GM19099 (cell line): ENCODE data around the gene MAPK4.

ENCODE experiments used
- POLR2A ChIP-seq: IDR thresholded peaks from 3 replicates; pipeline ENCODE4 v1.6.1; 2011; ENCODE audit warnings: low read depth; ENCODE audit not compliant: insufficient read length; ENCODE audit errors: extremely low read depth

The MAPK4 gene

DNA sequence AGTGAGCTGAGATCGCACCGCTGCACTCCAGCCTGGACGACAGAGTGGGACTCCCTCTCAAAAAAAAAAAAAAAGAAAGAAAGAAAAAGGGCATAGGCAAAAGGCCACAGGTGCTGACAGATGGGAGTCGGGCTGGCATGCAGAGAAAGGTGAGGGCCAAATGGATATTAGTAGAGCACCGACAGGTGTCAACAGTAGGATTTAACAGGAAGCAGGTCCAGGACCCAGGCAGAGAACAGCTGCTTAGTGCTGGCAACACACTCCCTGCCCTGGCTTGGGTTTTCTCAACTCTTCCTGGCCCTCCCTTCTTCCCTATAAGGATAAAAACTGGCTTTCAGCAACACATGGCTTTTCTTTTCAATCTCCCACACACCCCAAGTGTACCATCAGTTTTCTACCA is 175.0 kb downstream of the MAPK4 start:
- no peak for TF ChIP-seq POLR2A

DNA sequence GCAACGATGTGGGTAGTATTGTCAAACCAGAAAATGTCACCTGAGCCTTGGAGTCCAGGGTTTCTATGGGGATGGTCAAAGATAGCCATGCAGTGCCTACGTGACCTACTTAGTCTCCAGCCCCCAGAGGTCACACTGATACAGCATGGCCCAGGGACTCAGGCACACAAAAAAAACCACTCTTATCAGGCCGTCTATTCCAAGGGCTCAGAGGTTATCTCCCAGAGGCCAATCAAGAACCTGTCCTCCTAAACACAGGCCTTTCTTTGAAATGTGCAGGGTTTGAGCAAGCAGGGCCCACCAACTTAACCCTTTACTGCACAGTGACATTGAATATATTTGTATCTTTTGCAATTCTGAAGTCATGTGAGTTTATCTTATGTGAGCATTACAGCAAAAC is 177.2 kb downstream of the MAPK4 start:
- no peak for TF ChIP-seq POLR2A

DNA sequence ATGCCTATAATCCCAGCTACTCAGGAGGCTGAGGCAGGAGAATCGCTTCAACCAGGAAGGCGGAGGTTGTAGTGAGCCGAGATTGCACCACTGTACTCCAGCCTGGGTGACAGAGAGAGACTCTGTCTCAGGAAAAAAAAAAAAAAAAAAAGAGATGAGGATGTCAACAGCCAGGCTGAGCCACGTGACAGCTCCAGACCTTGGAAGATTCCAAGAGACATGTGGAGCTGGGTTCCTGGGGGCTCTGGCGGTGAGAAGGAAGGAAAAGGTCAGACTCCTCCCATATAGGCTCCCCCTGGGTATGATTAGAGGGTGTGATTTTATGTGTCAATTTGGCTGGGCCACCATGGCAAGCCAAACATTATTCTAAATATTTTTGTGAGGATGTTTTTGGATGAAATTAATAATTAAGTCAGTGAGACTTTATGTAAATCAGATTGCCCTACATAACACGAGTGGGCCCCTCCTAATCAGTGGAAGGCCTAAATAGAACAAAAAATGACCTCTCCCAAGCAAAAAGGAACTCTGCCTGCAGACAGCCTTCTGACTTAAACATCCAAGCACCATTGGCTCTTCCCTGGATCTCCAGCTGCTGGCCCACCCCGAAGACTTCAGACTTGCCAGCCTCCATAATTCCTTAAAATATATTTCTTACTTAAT is 178.3 kb downstream of the MAPK4 start:
- no peak for TF ChIP-seq POLR2A

DNA sequence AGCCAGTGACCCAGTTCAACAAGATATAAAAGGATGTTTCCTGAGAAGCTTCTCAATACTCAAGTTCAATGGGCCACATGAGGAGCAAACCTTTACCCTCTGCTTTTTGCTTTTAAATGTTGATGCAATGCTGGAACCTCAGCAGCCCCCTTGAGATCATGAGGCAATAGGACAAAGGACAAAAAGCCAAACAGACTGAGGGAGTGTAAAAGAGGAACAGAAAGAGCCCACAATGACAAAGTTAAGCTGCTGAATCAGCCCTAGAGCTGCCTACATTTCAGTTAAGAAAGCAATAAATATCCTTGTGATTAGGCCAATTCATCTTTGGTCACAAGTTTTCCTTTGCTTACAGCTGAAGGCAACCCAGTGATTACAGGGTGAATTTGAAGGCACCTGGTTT is 183.1 kb downstream of the MAPK4 start:
- TF ChIP-seq POLR2A: no peak

DNA sequence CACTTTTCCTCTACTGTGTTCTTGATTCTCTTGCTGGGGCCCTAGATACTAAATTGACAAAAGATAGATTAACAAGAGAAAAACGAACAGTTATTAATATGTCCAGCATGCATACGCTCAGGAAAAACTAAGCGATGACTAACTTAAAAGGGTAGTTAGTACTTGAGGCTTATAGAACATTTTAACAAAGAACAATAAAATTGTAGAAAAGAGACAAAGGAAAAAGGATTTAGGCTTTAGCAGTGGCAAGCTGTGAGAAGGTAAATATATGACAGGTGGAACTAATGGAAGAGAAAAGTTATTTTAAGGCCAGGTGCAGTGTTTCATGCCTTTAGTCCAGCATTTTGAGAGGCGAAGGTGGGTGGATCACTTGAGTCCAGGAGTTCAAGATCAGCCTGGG is 184.4 kb downstream of the MAPK4 start:
- no peak for TF ChIP-seq POLR2A

DNA sequence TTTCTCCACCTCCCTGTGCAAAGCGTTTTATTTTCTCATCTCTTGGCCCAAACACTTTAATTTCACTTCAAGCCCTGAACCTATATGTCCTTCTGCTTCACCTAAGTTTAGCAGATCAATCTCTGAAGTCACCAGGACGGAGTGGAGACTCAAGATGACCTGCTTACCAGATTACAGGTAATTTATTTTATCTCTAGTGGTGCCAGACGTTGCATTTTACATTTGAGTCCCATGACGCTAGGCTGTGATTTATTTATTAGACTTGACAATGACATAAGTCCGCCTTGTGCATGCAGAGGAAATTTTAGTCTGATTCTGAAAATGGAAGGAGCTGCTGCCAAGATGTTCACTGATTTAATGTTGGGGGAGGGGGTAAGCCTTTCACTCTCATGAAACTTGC is 186.1 kb downstream of the MAPK4 start:
- no peak for TF ChIP-seq POLR2A

DNA sequence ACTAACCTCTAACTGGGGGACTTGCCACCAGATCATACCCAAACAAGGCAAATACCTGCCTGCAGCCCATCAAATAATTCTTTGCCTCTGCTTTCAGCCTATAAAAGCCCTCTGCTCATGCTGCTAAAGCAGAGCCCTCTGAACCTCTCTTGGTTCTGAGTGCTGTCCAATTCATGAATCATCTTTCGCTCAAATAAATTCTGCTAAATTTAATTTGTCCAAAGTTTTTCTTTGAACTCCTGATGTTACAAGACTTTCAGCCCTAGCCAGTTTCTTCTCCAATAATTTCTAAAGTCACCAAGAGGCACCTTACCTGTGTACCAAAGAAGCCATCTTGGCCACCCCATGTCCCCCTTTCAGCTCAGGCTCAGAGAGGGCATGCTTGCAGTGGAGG is 188.0 kb downstream of the MAPK4 start:
- TF ChIP-seq POLR2A: no peak

DNA sequence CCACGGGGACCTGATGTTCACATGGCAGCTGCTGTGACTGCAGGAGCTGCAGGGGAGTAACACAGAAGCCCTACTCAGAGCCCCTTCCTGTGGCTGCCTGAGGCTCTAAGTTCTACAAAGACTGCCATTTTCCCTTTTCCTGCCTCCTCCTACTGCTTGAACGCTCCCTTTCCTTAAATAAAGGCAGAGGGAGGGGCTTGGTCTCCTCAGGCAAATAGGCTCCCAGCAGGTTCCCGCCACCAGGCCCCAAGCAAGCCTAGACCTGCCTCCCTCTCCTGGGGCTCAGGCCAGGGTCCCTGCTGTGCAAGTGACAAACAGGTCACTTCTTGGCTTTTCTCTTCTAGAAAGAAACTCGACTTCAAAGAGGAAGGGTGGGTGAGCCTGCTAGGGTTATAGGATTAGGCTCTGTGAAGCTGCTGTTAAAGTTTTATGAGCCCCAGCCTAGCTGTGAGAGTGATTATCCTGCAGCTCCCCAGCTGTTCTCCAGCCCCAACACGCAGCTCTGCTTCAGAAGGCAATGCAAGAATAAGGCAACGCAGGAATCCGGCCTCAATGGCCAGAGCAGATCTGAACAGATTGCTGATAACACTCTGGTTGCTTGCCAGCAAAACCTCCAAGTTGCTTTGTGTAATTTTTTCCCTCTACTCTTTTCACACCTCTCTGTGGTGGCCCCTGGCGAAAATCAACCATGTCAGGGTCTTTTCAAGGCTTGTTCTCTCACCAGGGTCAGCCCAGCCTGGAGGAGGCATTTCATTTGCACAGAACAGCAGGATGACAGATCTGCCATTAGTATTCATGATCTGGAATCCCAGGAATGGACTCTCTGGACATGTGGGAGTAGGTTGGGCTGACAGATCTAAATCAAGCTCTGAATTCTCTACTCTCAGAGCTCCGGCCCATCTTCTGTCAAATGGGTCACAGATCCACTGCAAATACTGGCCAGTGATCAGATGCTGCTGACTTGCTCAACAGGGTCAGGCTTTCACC is 188.6 kb downstream of the MAPK4 start:
- no peak for TF ChIP-seq POLR2A

DNA sequence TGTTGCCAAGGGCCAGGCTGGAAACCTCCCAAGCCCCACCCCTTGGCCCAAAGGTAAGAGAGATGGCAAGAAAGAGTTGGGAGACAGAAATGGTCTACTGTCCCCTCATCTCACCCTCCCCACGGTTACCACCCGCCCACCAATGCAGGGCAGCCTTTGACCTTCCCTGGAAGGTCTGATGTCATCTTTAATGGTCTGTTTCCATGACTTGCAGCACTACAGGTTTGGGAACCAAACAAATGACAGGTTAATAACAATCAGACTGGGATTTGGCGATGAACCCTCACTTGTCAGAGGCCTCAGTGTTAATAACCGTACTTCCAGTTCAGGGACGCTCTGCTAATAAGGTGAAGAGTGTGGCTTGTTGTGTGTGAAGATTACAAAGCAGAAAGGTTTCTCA is 189.5 kb downstream of the MAPK4 start:
- TF ChIP-seq POLR2A: no peak

DNA sequence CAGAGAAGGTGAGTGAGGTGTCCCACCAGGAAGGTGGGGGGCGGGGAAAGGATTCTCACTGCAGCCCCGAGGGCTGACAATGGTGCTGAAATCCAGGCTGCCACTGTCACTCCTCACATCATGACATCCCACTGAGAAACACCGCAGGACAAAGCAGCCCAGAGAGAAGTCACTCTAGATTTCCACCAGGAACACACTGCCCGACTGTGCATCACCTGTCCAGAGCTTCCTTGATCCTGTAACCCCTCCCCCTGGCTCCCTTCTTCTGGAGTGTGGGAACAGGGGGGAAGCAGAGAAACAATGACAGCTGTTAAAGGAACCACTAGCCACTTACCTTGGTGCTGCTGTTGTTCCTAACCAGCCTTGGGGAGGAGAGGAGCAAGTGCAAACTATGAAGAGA is 190.1 kb downstream of the MAPK4 start:
- TF ChIP-seq POLR2A: no peak

DNA sequence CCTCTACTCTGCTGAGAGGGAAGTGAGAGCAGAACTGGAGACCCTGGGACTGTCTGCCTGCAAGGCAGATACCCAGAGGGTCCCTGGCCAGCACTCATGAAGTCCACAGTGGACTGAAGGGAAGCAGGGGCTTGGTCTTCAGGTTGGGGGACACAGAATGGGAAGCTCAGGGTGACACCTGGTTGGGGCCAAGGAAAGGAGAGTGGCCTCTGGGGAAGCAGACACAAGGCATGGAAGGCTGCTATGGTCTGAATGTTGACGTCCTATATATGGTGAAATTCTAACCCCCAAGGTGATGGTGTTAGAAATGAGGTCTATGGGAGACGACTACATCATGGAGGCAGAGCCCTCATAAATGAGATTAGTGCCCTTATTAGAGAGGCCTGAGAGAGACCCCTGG is 190.7 kb downstream of the MAPK4 start:
- TF ChIP-seq POLR2A: no peak

DNA sequence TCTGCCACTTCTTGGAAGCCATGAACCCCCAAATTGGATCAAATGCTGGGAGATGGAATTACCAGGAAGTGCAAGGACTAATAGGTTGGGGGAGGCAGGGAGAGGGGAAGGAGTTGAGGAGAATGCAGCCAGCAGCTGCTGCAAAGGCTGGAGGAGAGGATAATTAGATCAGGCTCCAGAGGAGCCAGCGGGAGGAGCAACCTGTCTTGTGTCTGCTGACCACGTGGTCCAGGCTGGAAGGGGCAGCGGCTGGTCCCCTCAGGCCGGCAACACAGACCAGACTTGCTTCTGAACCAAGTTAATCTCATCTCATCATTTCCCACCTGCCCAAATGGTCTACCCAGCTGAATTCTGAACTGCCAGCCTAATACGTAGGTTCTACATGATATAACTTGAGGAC is 191.6 kb downstream of the MAPK4 start:
- no peak for TF ChIP-seq POLR2A

DNA sequence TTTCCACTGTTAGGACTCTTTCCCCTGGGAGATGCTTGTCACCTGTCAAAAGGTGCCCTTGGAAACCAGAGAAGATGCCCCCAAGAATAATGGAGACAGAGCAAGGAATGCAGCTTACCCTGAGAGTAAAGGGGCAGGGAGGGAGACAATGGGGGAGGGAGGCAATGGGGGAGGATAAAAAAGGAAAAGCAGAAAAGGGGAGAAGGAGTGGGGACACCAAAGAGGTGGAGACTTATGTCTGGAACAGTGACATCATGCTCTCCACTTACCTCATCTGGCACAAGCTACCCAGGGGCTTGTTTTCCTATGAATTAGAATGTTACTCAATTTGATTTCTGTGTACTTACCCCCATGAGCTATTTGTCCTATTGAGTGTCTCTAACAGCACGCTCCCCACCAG is 192.1 kb downstream of the MAPK4 start:
- no peak for TF ChIP-seq POLR2A

DNA sequence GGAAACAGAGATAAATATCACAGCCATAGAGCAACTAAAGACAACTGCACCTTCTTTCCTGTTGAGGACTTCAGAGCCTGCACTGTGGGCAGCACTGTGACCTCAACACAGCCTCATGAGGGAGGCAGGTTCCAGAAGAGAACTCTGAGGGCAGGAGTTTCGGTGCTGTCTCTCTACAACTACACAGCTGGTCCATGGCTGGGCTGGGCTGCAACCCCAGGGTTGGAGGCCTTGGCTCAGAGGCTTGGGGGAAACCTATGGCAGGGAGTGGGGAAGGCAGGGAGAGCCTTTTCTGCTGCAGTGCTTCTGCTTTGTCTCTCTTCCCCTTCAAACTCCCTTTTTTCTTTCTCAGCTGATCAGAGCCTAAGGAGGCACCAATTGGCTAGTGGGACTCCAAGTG is 193.4 kb downstream of the MAPK4 start:
- TF ChIP-seq POLR2A: no peak

DNA sequence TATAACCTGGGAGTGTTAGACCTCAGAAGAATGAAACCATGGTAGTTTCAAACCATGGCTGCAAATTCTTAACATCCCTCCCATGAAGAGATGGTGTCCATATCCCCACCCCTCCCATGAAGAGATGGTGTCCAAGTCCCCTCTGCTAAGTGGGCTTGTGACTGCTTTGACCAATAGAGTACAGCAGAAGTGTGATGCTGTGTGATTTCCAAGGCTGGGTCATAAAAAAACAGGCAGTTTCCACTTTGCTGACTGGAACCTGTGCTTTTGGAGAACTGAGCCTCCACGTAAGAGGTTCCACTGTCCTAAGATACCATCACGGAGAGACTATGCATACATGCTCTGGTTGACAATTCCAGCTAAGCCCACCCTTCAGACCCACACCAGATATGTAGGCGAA is 194.4 kb downstream of the MAPK4 start:
- TF ChIP-seq POLR2A: no peak

DNA sequence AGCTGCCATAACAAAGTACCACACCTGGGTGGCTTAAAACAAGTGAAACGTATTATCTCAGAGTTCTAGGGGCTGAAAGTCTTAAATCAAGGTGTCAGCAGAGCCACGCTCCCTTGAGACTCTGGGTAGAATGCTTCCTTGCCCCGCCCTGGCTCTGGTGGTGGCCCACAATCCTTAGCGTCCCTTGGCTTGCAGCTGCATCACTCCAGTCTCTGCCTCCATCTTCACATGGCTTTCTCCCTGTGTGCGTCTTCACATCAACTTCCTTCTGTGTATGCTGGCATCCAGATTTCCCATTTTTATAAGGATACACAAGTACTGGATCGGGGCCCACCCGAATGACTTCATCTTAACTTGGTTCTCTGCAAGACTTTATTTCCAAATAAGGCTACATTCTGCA is 197.5 kb downstream of the MAPK4 start:
- no peak for TF ChIP-seq POLR2A
